Islet of Langerhans (tissue), 1 donor: ENCODE data around the gene ERRFI1.

Source experiments
- FAIRE-seq: peaks from one replicate; lab custom pipeline; 2011; peaks lifted over from hg19 to GRCh38; lab: Jason Lieb, UNC

The ERRFI1 gene

DNA sequence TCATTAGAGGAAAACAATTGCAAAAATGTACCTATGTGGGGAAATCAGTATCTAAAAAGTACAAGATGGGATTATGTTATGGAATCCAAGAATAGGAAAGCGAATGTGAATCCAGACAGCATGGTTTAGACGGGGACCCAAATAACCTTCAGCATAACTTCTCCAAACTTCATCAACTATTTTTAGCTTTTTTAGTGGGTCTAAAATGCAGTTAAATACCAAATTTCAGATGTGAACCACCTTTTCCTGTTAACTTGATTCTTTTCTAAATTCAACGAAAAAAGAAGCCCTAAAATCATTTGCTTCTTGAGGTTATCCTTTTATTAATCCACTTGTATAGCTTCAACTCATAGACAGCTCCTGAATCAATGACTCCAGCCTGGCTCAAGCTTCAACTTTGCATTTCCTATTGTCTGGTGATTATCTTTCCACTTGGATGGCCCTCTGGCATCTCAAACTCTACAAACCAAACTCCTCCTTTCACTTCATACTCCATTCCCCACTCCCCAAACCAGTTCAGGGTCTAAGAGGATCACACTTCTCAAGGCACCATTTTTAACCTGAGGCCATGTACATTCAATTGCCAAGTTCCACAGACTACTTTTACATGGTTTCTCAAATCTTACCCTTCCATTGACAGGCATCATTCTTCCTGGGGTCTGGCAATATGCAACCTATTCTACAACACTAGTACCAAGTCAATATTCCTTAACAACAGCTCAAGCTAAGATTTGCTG lies 7.4 kb downstream of the ERRFI1 start:
- no peak for FAIRE-seq

DNA sequence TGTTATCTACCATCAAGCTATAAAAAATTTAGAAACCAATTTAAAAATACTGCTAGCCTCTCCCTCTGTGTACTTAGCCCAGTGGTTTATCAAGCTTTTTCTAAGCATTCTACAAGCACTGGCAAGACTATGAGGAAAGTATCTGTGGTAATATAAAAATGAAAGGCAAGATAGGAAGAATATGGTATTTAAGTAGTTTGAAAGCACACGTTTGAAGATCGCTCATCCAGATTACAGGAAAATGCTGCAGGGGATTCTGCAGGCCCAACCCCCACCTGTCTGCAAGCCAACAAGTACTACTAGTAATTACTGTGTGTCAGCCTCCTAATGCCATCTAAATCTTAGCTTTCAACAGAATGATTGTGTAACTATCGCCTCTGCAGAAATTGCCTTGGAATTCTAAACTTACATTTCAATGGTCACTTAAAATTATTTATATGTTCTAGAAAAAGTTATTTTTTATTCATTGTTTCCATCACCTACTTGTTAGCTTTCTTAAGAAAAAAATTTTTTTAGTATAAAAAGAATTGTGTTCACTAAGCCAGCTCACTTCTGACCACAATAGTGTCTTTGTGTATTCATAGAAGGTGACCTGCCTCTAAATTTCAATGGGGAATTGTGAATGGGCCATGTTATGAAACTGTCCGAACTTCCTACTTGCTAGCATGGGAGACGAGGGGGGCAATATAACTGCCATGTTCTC lies 8.5 kb downstream of the ERRFI1 start:
- FAIRE-seq, result no peak

DNA sequence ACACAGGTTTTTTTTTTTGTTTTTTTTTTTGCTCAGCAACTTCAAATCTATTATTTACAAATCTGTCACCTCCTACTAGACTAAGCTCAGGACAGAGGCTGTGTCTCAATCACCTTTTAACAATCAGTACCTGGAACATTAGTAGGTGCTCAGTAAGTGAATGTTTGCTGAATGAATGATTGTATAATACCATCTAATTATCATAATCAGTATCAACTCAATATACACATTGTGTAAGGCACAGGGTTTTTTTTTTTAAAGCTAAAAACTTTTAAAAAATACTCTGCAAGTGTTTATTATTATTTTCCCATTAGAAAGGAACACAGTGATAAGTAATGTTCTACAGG lies 9.2 kb downstream of the ERRFI1 start:
- peak; percentile 55 for FAIRE-seq

- FAIRE-seq, result no peak
Measured at GRCh38 chr1:8016210-8016894, 9.8 kb downstream of the ERRFI1 start.

DNA sequence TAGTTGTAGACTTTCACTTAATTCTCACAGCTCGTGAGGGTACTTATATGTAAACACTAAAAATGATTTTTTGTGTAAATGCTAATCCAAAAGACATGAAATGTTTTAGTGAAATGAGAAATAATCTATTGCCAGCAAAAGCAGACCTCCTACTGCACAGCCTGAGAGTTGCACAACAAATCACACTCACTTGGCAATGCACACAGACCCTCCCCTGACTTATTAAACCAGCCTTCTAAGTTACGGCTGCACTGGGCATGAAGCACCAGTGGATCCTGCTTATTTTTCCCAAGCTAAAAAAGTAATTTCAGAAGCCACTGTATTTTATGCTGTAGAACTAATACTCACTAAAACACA lies 10.3 kb downstream of the ERRFI1 start:
- FAIRE-seq, result no peak

- FAIRE-seq, result peak; percentile 98
Measured at GRCh38 chr1:8015036-8015808, 10.9 kb downstream of the ERRFI1 start.

DNA sequence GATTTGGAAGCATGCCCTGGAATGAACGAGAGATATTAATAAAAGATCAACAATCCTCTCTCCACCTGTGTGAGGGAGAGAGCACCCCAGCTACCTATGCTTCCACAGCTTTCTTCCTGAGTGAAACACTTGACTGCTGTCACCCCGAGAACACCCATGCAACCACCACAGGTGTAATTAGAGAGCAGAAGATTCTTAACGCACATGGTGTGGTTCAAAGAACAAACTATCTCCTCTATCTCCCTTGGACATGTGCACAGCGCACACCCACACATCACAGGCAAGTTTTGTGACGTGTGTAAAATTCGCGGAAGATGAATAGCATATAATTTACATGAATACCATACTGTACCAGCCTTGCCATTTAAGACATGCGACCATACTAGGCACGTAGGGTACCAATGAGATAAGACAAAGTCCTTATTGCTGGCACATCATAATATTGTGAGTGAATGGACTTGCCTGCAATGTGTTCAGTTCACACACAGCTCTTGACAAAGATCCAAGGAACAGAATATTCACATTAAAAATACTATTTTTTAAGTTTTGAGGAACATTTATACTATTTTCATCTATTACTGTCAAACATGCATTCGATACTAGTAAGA lies 11.6 kb downstream of the ERRFI1 start:
- FAIRE-seq, result no peak

- FAIRE-seq, result no peak
Measured at GRCh38 chr1:8013800-8014199, 12.3 kb downstream of the ERRFI1 start.

- FAIRE-seq, result no peak
Measured at GRCh38 chr1:8013399-8013798, 12.7 kb downstream of the ERRFI1 start.

GRCh38 chr1:8012955-8013354 lies 13.2 kb downstream of the ERRFI1 start:
- no peak for FAIRE-seq

DNA sequence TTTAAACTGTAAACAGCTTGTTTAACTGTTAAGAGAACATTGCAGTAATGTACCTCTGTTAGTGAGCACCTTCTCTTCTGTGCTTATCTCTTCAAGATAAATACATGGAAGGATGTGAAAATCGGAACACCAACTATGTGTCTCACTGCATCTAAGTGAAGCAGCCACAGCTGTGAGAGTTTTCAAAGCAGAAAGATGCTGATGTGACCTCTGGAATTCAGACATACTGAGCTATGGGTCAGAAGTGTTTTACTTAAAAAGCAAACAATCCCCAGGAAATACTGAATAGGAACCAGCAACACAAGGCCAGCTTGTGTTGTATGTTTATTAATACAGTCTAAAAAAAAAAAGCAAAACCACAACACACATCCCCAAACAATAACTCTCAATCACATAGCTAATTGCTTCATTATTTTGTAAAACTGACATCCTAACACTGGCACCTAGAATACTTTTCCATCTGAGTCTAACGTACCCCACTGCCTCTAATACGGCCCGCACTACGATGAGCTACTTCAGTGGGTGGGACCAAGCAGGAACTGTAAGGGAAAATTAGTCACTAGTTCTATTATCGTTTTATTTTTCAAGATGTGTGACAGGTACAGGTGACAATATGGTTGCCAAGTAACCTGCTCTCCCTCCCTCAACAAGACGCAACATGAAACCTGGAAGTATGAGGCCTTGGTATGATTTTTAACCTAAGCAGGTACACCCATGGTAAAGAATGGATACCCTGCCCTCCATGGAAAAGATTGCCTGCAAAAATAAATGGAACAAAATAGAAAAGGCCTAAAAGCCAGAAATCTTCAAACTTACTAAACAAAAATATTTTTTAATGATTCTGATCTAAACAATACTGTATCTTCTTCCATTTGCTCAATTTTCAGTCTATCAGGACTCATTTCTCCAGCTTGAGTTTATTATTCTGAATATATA lies 13.9 kb downstream of the ERRFI1 start:
- no peak for FAIRE-seq

- FAIRE-seq, result no peak
Measured at GRCh38 chr1:8011016-8011415, 15.1 kb downstream of the ERRFI1 start.

GRCh38 chr1:8010080-8010664 lies 15.9 kb downstream of the ERRFI1 start:
- no peak for FAIRE-seq

DNA sequence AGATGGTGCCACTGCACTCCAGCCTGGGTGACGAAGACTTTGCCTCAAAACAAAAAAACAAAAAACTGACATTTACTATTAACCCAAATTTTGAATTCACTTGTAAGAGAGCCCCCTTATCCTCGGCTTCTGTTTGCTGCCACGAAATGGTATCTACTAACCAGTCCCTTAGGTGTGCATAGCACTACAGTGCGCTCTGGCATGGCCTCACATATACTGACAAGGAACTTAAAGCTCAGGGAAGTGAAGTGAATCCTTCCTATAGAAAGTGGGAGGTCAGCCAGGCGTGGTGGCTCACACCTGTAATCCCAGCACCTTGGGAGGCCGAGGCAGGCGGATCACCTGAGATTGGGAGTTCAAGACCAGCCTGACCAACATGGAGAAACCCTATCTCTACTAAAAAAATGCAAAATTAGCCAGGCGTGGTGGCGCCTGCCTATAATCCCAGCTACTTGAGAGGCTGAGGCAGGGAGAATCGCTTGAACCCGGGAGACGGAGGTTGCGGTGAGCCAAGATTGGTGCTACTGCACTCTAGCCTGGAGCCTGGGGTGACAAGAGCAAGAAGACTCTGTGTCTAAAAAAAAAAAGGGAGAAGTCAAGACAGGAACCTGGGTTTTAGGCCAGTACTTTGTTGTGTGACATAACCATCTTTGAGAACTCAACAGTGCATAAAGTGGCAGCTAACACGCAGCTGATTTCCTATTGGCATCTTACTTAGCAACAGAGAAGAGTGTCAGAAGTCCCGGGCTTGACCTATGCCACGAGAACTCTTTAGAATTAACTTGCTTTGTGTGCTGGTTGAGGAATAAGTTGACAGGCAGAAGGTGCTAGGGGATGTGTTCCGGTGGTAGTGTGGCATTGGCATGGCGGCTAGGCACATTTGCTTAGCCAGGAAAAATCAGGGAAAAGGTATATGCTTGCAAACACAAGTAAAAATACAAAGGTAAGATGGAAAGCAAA lies 16.8 kb downstream of the ERRFI1 start:
- FAIRE-seq, result no peak

- FAIRE-seq, result peak; percentile 86
Measured at GRCh38 chr1:8006037-8006963, 19.8 kb downstream of the ERRFI1 start.

DNA sequence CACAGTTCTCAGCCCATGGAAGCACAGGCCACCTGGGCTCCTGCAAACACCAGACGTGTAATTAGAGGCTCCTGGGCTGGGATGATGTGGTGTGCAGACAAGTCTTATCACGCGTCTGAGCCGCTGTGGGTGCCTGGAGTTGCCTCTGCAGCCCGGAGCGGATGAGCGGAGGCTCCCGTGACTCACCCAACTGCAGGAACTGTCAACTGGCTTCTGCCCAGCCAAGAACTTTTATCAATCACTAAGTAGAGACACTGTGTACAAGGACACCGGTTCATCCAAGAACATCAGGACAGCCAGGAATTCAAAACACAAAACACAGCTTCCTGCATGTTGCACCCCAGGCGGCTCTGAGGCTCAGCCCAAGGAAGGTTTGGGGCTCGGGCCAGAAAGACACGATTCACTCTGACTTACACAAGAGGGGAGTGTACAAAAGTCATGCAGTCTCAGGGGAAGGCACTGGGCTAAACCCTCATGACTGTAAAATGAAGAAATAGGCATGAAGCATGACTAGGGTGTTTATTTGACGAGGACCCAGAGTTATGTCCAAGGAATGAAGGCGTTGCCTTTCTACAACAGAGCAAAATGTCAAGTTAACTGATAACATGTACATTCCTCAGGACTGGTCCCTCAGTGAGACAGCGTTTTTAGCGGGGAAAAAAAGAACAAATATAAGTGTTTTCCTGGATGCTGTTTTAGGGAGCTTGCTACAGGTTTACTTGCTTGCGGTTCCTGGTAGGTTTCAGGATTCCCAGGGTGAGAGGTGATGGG lies 21.1 kb downstream of the ERRFI1 start:
- no peak for FAIRE-seq

GRCh38 chr1:8004113-8004802 lies 21.9 kb downstream of the ERRFI1 start:
- no peak for FAIRE-seq
